ENCODE data around the gene CEBPB. TPM values are rescaled to one million over a fixed set of nuclear protein-coding genes. Genes with fewer than 3 reads are reported as not detected.

The CEBPB gene
- total RNA-seq, 1 donor from 2014 or later, result 33.8 TPM

DNA sequence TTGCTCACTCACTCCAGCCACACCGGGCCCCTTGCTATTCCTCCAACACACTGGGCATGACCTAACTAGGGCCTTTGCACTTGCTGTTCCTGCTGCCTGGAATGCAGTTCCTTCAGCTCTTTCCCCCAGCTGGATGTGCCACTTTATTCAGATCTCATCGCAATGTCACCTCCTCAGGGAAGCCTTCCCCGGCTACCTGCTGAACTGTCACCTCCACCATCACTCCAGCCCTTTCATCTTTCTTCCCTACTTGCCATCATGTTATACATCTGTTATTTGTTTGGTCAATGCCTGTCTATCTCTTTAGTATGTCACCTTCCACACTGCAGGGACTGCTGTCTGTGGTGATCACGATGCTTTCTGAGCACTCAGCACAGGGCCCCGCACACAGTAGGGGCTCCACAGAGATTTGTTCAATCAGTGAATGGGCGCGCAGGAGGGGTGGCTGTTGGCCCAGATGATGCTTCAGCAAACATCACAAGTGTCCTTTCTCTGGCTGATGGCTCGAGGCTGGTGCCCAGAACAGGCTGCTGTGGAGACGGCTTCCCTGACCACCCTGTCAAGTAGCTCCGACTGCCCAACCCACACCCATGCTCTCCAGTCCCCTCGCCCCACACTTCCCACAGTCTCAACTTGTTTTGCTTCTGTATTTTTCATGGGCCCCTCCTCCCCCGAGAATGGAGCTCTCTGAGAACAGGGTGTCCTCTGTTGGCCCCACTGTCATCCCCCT is 31.8 kb downstream of the CEBPB start:
- Histone ChIP-seq H3K36me3 (ENCODE audit: insufficient read depth, low read length) (no peaks in the 10 kb centered on the region), H3K4me3 (ENCODE audit: insufficient read depth, low read depth, low read length) (no peak overlapping the region), H3K4me1 (ENCODE audit: insufficient read depth, low read length) (peaks cover 17% of the 10 kb centered on the region), H3K27me3 (ENCODE audit: insufficient read depth, low read length) (no peaks in the 10 kb centered on the region), H3K9ac (ENCODE audit: low read length) (no peak overlapping the region), H3K27ac (ENCODE audit: low read depth, low read length) (no peak overlapping the region), H3K79me2 (ENCODE audit: insufficient read depth, low read length) (no peaks in the 10 kb centered on the region), H4K20me1 (ENCODE audit: insufficient read depth, low read length) (no peaks in the 10 kb centered on the region), H3K9me3 (ENCODE audit: insufficient read depth, low read depth, low read length) (no peaks in the 10 kb centered on the region), H3K4me2 (ENCODE audit: low read length) (no peak overlapping the region), H2AFZ (ENCODE audit: low read depth, low read length) (no peak overlapping the region)
- Mint-ChIP-seq H3K9me3 (ENCODE audit: unreplicated experiment) (peaks cover 7% of the 10 kb centered on the region), H3K36me3 (ENCODE audit: low read depth, unreplicated experiment) (peaks cover 5% of the 10 kb centered on the region), H3K4me1 (ENCODE audit: low read depth, unreplicated experiment) (peaks cover 11% of the 10 kb centered on the region), H3K27me3 (ENCODE audit: low read depth, unreplicated experiment) (peaks cover 15% of the 10 kb centered on the region), H3K4me3 (ENCODE audit: unreplicated experiment) (no peak overlapping the region), H3K27ac (ENCODE audit: unreplicated experiment) (no peak overlapping the region)
- TF ChIP-seq, protein P1, sequence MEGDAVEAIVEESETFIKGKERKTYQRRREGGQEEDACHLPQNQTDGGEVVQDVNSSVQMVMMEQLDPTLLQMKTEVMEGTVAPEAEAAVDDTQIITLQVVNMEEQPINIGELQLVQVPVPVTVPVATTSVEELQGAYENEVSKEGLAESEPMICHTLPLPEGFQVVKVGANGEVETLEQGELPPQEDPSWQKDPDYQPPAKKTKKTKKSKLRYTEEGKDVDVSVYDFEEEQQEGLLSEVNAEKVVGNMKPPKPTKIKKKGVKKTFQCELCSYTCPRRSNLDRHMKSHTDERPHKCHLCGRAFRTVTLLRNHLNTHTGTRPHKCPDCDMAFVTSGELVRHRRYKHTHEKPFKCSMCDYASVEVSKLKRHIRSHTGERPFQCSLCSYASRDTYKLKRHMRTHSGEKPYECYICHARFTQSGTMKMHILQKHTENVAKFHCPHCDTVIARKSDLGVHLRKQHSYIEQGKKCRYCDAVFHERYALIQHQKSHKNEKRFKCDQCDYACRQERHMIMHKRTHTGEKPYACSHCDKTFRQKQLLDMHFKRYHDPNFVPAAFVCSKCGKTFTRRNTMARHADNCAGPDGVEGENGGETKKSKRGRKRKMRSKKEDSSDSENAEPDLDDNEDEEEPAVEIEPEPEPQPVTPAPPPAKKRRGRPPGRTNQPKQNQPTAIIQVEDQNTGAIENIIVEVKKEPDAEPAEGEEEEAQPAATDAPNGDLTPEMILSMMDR (IDR thresholded peaks at IDR 0.05; ENCODE audit: insufficient read depth, low read depth, low read length), result no peak
- TF ChIP-seq EZH2 (IDR thresholded peaks at IDR 0.05; ENCODE audit: insufficient read depth, low read length), result no peak
- FAIRE-seq (no peak), DNase-seq (ENCODE audit: low read depth) (no peak)

GRCh38 chr20:50223039-50224005 is 32.7 kb downstream of the CEBPB start:
- H3K4me2 ChIP-seq (ENCODE audit: low read length), result no peak overlapping the region
- Mint-ChIP-seq H3K27ac (ENCODE audit: unreplicated experiment) (no peak overlapping the region), H3K4me3 (ENCODE audit: unreplicated experiment) (no peak overlapping the region), H3K4me1 (ENCODE audit: low read depth, unreplicated experiment) (peaks cover 11% of the 10 kb centered on the region), H3K27me3 (ENCODE audit: low read depth, unreplicated experiment) (peaks cover 13% of the 10 kb centered on the region), H3K9me3 (ENCODE audit: unreplicated experiment) (peaks cover 7% of the 10 kb centered on the region), H3K36me3 (ENCODE audit: low read depth, unreplicated experiment) (peaks cover 5% of the 10 kb centered on the region)
- no peak overlapping the region for H3K4me3 ChIP-seq (ENCODE audit: insufficient read depth, low read depth, low read length)
- no peaks in the 10 kb centered on the region for H3K9me3 ChIP-seq (ENCODE audit: insufficient read depth, low read depth, low read length)
- H3K27ac ChIP-seq (ENCODE audit: low read depth, low read length), result no peak overlapping the region
- H2AFZ ChIP-seq (ENCODE audit: low read depth, low read length), result no peak overlapping the region
- DNase-seq (ENCODE audit: low read depth), result no peak
- H3K9ac ChIP-seq (ENCODE audit: low read length), result no peak overlapping the region
- no peaks in the 10 kb centered on the region for H3K79me2 ChIP-seq (ENCODE audit: insufficient read depth, low read length)
- H3K27me3 ChIP-seq (ENCODE audit: insufficient read depth, low read length), result no peaks in the 10 kb centered on the region
- TF ChIP-seq EZH2 (IDR thresholded peaks at IDR 0.05; ENCODE audit: insufficient read depth, low read length), result no peak
- TF ChIP-seq, protein P1 (IDR thresholded peaks at IDR 0.05; ENCODE audit: insufficient read depth, low read depth, low read length), result no peak
- FAIRE-seq, result no peak
- peaks cover 17% of the 10 kb centered on the region for H3K4me1 ChIP-seq (ENCODE audit: insufficient read depth, low read length)
- H4K20me1 ChIP-seq (ENCODE audit: insufficient read depth, low read length), result no peaks in the 10 kb centered on the region
- no peaks in the 10 kb centered on the region for H3K36me3 ChIP-seq (ENCODE audit: insufficient read depth, low read length)

Data from astrocyte (in vitro differentiated cells and primary cell).